Hepatocyte (in vitro differentiated cells): ENCODE data around the gene OR52I1. TPM values are rescaled to one million over a fixed set of nuclear protein-coding genes. Genes with fewer than 3 reads are reported as not detected.

ENCODE experiments used
- DNase-seq: peaks from one replicate; pipeline ENCODE4 v3.0.0-alpha.2; 2016; ENCODE audit warnings: low spot score
- H2AFZ ChIP-seq: fragments of 200-600 bp; sonication (generic); 2 replicates; pipeline ENCODE4 v1.6.0; 2016; ENCODE audit warnings: antibody characterized with exemption, mild to moderate bottlenecking
- H3K27ac ChIP-seq: fragments of 200-600 bp; sonication (generic); 2 replicates; pipeline ENCODE4 v1.5.1; 2016; ENCODE audit warnings: mild to moderate bottlenecking
- H3K27me3 ChIP-seq: fragments of 200-600 bp; sonication (generic); 2 replicates; pipeline ENCODE4 v1.6.1; 2016
- H3K36me3 ChIP-seq: fragments of 200-600 bp; sonication (generic); replicated peaks from 2 replicates; pipeline ENCODE4 v1.5.1; 2016; ENCODE audit warnings: low read depth; ENCODE audit not compliant: insufficient read depth
- H3K4me1 ChIP-seq: fragments of 200-600 bp; sonication (generic); 2 replicates; pipeline ENCODE4 v1.5.1; 2016; ENCODE audit warnings: mild to moderate bottlenecking, moderate library complexity; ENCODE audit not compliant: insufficient read depth
- H3K4me2 ChIP-seq: fragments of 200-600 bp; sonication (generic); 2 replicates; pipeline ENCODE4 v1.6.0; 2016
- H3K4me3 ChIP-seq: fragments of 200-600 bp; sonication (generic); 2 replicates; pipeline ENCODE4 v1.5.1; 2016; ENCODE audit warnings: mild to moderate bottlenecking
- H3K79me2 ChIP-seq: fragments of 200-600 bp; sonication (generic); 2 replicates; pipeline ENCODE4 v1.6.0; 2017; ENCODE audit warnings: mild to moderate bottlenecking
- H3K9me2 ChIP-seq: fragments of 200-600 bp; sonication (generic); replicated peaks from 2 replicates; pipeline ENCODE4 v1.6.0; 2017; ENCODE audit warnings: mild to moderate bottlenecking; ENCODE audit not compliant: insufficient read depth
- H3K9me3 ChIP-seq: fragments of 200-600 bp; sonication (generic); 2 replicates; pipeline ENCODE4 v1.5.1; 2016; ENCODE audit warnings: low read depth, mild to moderate bottlenecking
- H4K20me1 ChIP-seq: fragments of 200-600 bp; sonication (generic); 2 replicates; pipeline ENCODE4 v1.6.0; 2016; ENCODE audit warnings: mild to moderate bottlenecking; ENCODE audit not compliant: insufficient read depth, poor library complexity, severe bottlenecking
- CTCF ChIP-seq: fragments of 200-600 bp; sonication (generic); IDR thresholded peaks from 2 replicates; pipeline ENCODE4 v1.5.1; 2016; ENCODE audit warnings: antibody characterized with exemption, mild to moderate bottlenecking; ENCODE audit not compliant: poor library complexity
- EZH2 ChIP-seq: fragments of 200-600 bp; sonication (generic); IDR thresholded peaks from 2 replicates; pipeline ENCODE4 v1.6.1; 2016; ENCODE audit warnings: antibody characterized with exemption, mild to moderate bottlenecking, borderline replicate concordance
- EZH2phosphoT487 ChIP-seq: fragments of 200-600 bp; sonication (generic); IDR thresholded peaks from one replicate; pipeline ENCODE4 v1.6.1; 2018; ENCODE audit warnings: antibody characterized with exemption, mild to moderate bottlenecking, low read depth, moderate library complexity; ENCODE audit not compliant: unreplicated experiment, severe bottlenecking
- WGBS: methylation state at CpG from one replicate; pipeline ENCODE4 v1.1.6; 2016; ENCODE audit warnings: low lambda C conversion rate; ENCODE audit errors: missing lambda C conversion rate; 5-methylcytosine and 5-hydroxymethylcytosine counted together
- polyA plus RNA-seq: library from polyadenylated mRNA; unstranded; fragments of >200 nt; fragmentation: Nextera tagmentation; extraction: Ambion mirVana; gene quantifications from 2 replicates; pipeline ENCODE4 v1.2.1, GENCODE V29; 2016
- total RNA-seq: library from RNA; depleted of rRNA; stranded (reverse); fragments of >200 nt; gene quantifications from 2 replicates; pipeline ENCODE4 v1.2.3, GENCODE V29; 2014

The OR52I1 gene
- total and polyA plus RNA-seq, 2 experiments from 2014 or later: not detected

- H4K20me1 ChIP-seq: no peaks in the 10 kb centered on the region
- no peak overlapping the region for H2AFZ ChIP-seq
- no peaks in the 10 kb centered on the region for H3K9me3 ChIP-seq
- no peaks in the 10 kb centered on the region for H3K4me1 ChIP-seq
- 86% methylated on average over 6 of the region's 6 CpGs for WGBS
- no peak overlapping the region for H3K4me2 ChIP-seq
- no peak overlapping the region for H3K27ac ChIP-seq
- no peaks in the 10 kb centered on the region for H3K27me3 ChIP-seq
- DNase-seq: no peak
- no peaks in the 10 kb centered on the region for H3K36me3 ChIP-seq
- H3K4me3 ChIP-seq: no peak overlapping the region
- no peaks in the 10 kb centered on the region for H3K79me2 ChIP-seq
- H3K9me2 ChIP-seq: no peaks in the 10 kb centered on the region
- TF ChIP-seq CTCF (no peak), EZH2phosphoT487 (no peak), EZH2 (no peak)
These were observed 15.2 kb upstream of the OR52I1 start for GRCh38 chr11:4578624-4579023.

GRCh38 chr11:4580124-4580523 is 13.7 kb upstream of the OR52I1 start:
- TF ChIP-seq CTCF (no peak), EZH2 (no peak), EZH2phosphoT487 (no peak)
- 94% methylated on average over 1 of the region's 1 CpG for WGBS
- no peaks in the 10 kb centered on the region for H4K20me1 ChIP-seq
- H3K79me2 ChIP-seq: no peaks in the 10 kb centered on the region
- no peaks in the 10 kb centered on the region for H3K27me3 ChIP-seq
- H3K4me1 ChIP-seq: no peaks in the 10 kb centered on the region
- H3K4me2 ChIP-seq: no peak overlapping the region
- DNase-seq: no peak
- H3K27ac ChIP-seq: no peak overlapping the region
- no peaks in the 10 kb centered on the region for H3K9me2 ChIP-seq
- no peaks in the 10 kb centered on the region for H3K9me3 ChIP-seq
- H3K36me3 ChIP-seq: no peaks in the 10 kb centered on the region
- H2AFZ ChIP-seq: no peak overlapping the region
- H3K4me3 ChIP-seq: no peak overlapping the region

GRCh38 chr11:4581443-4581842 is 12.4 kb upstream of the OR52I1 start, which contains the start of gene OR52I2:
Gene OR52I2 (plus strand): TSS chr11:4581743.
- DNase-seq: no peak
- H3K36me3 ChIP-seq: no peaks in the 10 kb centered on the region
- no peaks in the 10 kb centered on the region for H3K9me2 ChIP-seq
- H3K4me3 ChIP-seq: no peak within 1 kb of the TSS
- H3K79me2 ChIP-seq: no peaks in the 10 kb centered on the region
- H3K4me1 ChIP-seq: no peaks in the 10 kb centered on the region
- no peaks in the 10 kb centered on the region for H4K20me1 ChIP-seq
- no peak within 1 kb of the TSS for H3K27ac ChIP-seq
- H3K4me2 ChIP-seq: no peak within 1 kb of the TSS
- H3K9me3 ChIP-seq: no peaks in the 10 kb centered on the region
- TF ChIP-seq EZH2 (no peak), EZH2phosphoT487 (no peak), CTCF (no peak)
- no peak within 1 kb of the TSS for H2AFZ ChIP-seq
- H3K27me3 ChIP-seq: no peaks in the 10 kb centered on the region

GRCh38 chr11:4589017-4589416 is 4.8 kb upstream of the OR52I1 start:
- H3K9me3 ChIP-seq: no peaks in the 10 kb centered on the region
- no peak for TF ChIP-seq EZH2phosphoT487
- no peak for TF ChIP-seq CTCF
- no peak for TF ChIP-seq EZH2
- no peak overlapping the region for H2AFZ ChIP-seq
- no peaks in the 10 kb centered on the region for H3K4me1 ChIP-seq
- H3K9me2 ChIP-seq: no peaks in the 10 kb centered on the region
- H3K4me3 ChIP-seq: no peak overlapping the region
- H3K79me2 ChIP-seq: no peaks in the 10 kb centered on the region
- H3K27me3 ChIP-seq: no peaks in the 10 kb centered on the region
- WGBS: 76% methylated on average over 3 of the region's 3 CpGs
- no peak overlapping the region for H3K4me2 ChIP-seq
- no peaks in the 10 kb centered on the region for H3K36me3 ChIP-seq
- no peaks in the 10 kb centered on the region for H4K20me1 ChIP-seq
- no peak for DNase-seq
- no peak overlapping the region for H3K27ac ChIP-seq
